ENCODE data around the gene EVC. TPM values are rescaled to one million over a fixed set of nuclear protein-coding genes. Genes with fewer than 3 reads are reported as not detected.

EVC gene
- total RNA-seq, 1 donor, result 69.1 TPM

- H3K36me3 ChIP-seq (ENCODE audit: insufficient read depth, low read length), result peaks cover 14% of the 10 kb centered on the region
- no peak overlapping the region for H3K4me3 ChIP-seq (ENCODE audit: insufficient read depth, low read length)
- H3K4me2 ChIP-seq (ENCODE audit: insufficient read depth, low read length), result no peak overlapping the region
- H3K9me3 ChIP-seq (ENCODE audit: low read depth, low read length), result no peaks in the 10 kb centered on the region
- H3K79me2 ChIP-seq (ENCODE audit: insufficient read depth, low read length), result peaks cover 23% of the 10 kb centered on the region
- H2AFZ ChIP-seq (ENCODE audit: low read length), result no peak overlapping the region
- no peak for TF ChIP-seq CTCF (IDR thresholded peaks at IDR 0.05; ENCODE audit: extremely low read depth, low read depth, low read length)
- no peak for DNase-seq (ENCODE audit: insufficient read length, low spot score, missing footprints)
- H4K20me1 ChIP-seq (ENCODE audit: insufficient read depth, low read length), result peaks cover 8% of the 10 kb centered on the region
- no peaks in the 10 kb centered on the region for H3K27me3 ChIP-seq (ENCODE audit: insufficient read depth, low read length)
- H3K27ac ChIP-seq (ENCODE audit: low read depth, low read length), result no peak overlapping the region
- no peaks in the 10 kb centered on the region for H3K4me1 ChIP-seq (ENCODE audit: insufficient read depth, low read length)
These were observed 44.3 kb upstream of the EVC start for GRCh38 chr4:5666741-5667140.

- H2AFZ ChIP-seq (ENCODE audit: low read length), result no peak overlapping the region
- H3K9me3 ChIP-seq (ENCODE audit: low read depth, low read length), result no peaks in the 10 kb centered on the region
- H3K4me2 ChIP-seq (ENCODE audit: insufficient read depth, low read length), result no peak overlapping the region
- H3K27me3 ChIP-seq (ENCODE audit: insufficient read depth, low read length), result no peaks in the 10 kb centered on the region
- H3K4me3 ChIP-seq (ENCODE audit: insufficient read depth, low read length), result no peak overlapping the region
- H3K79me2 ChIP-seq (ENCODE audit: insufficient read depth, low read length), result no peaks in the 10 kb centered on the region
- H4K20me1 ChIP-seq (ENCODE audit: insufficient read depth, low read length), result no peaks in the 10 kb centered on the region
- peaks cover 43% of the 10 kb centered on the region for H3K36me3 ChIP-seq (ENCODE audit: insufficient read depth, low read length)
- H3K4me1 ChIP-seq (ENCODE audit: insufficient read depth, low read length), result no peaks in the 10 kb centered on the region
- TF ChIP-seq CTCF (IDR thresholded peaks at IDR 0.05; ENCODE audit: extremely low read depth, low read depth, low read length), result no peak
- H3K27ac ChIP-seq (ENCODE audit: low read depth, low read length), result no peak overlapping the region
- no peak for DNase-seq (ENCODE audit: insufficient read length, low spot score, missing footprints)
These were observed 34.2 kb upstream of the EVC start for GRCh38 chr4:5676763-5677162.

GRCh38 chr4:5678977-5679376, 32.0 kb upstream of the EVC start:
- Histone ChIP-seq H3K4me1 (ENCODE audit: insufficient read depth, low read length) (no peaks in the 10 kb centered on the region), H3K9me3 (ENCODE audit: low read depth, low read length) (no peaks in the 10 kb centered on the region), H3K27me3 (ENCODE audit: insufficient read depth, low read length) (no peaks in the 10 kb centered on the region), H3K4me2 (ENCODE audit: insufficient read depth, low read length) (no peak overlapping the region), H3K36me3 (ENCODE audit: insufficient read depth, low read length) (peaks cover 37% of the 10 kb centered on the region), H3K4me3 (ENCODE audit: insufficient read depth, low read length) (no peak overlapping the region), H2AFZ (ENCODE audit: low read length) (no peak overlapping the region), H4K20me1 (ENCODE audit: insufficient read depth, low read length) (no peaks in the 10 kb centered on the region), H3K79me2 (ENCODE audit: insufficient read depth, low read length) (no peaks in the 10 kb centered on the region), H3K27ac (ENCODE audit: low read depth, low read length) (no peak overlapping the region)
- DNase-seq (ENCODE audit: insufficient read length, low spot score, missing footprints), result no peak
- no peak for TF ChIP-seq CTCF (IDR thresholded peaks at IDR 0.05; ENCODE audit: extremely low read depth, low read depth, low read length)

GRCh38 chr4:5683566-5683965, 27.4 kb upstream of the EVC start:
- Histone ChIP-seq H2AFZ (ENCODE audit: low read length) (no peak overlapping the region), H3K4me1 (ENCODE audit: insufficient read depth, low read length) (no peaks in the 10 kb centered on the region), H4K20me1 (ENCODE audit: insufficient read depth, low read length) (peaks cover 5% of the 10 kb centered on the region), H3K27ac (ENCODE audit: low read depth, low read length) (no peak overlapping the region), H3K4me3 (ENCODE audit: insufficient read depth, low read length) (no peak overlapping the region), H3K36me3 (ENCODE audit: insufficient read depth, low read length) (peaks cover 58% of the 10 kb centered on the region), H3K9me3 (ENCODE audit: low read depth, low read length) (no peaks in the 10 kb centered on the region), H3K4me2 (ENCODE audit: insufficient read depth, low read length) (no peak overlapping the region), H3K79me2 (ENCODE audit: insufficient read depth, low read length) (no peaks in the 10 kb centered on the region), H3K27me3 (ENCODE audit: insufficient read depth, low read length) (no peaks in the 10 kb centered on the region)
- no peak for DNase-seq (ENCODE audit: insufficient read length, low spot score, missing footprints)
- TF ChIP-seq CTCF (IDR thresholded peaks at IDR 0.05; ENCODE audit: extremely low read depth, low read depth, low read length), result no peak
